ENCODE data around the gene SOX6.

Gene SOX6

DNA sequence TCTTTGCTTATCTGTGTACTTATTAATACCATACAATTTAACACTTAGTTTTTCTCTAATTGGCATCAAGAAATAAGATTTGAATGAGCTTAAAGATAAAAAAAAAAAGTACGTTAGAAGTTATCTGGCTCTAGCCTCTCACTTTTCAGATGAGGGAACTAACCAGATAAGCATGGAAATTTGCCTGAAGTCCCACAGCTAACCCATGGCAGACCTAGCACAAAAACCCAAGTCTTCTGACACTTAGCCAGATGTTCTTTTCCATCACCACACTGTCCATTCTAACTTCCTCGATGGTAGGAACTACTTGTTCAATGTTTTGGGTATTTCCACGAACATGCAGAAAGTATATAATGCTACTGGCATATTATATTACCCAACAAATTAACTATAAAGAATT, 7.4 kb upstream of the SOX6 start:
- DNase-seq: no peak

DNA sequence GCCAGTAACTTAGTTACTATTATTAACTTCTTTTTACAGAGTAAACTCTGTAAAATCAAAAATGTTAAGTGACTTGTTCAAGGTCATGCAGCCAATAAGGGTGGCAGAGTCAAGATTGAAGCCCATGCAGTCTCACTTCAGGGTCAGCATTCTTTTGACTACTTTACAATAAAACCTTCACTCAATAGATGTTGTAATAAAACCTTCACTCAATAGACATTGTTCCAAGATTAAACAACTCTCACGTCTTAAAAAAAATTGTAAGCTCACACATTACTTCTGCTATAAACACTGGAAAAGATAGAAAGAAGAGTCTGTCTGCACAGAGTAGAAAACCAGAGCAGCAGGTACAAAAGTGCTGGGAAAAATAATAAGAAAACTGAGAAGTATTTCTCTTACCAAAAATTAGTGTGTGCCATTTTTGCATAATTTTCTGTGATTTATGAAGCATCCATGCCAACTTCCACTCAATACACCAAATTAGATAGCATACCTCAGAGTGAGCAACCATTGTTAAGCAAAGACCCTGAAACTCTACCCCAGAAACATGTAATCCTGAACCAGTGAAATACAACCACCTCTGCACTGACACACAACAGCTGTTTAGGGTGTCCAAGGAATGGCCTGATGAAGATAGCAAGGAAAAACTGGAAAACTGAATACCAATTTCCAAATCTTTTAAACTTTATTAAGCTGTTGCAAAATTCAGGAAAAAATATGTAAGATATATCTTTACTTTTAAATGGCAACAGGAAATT, 4.9 kb upstream of the SOX6 start:
- no peak for DNase-seq

DNA sequence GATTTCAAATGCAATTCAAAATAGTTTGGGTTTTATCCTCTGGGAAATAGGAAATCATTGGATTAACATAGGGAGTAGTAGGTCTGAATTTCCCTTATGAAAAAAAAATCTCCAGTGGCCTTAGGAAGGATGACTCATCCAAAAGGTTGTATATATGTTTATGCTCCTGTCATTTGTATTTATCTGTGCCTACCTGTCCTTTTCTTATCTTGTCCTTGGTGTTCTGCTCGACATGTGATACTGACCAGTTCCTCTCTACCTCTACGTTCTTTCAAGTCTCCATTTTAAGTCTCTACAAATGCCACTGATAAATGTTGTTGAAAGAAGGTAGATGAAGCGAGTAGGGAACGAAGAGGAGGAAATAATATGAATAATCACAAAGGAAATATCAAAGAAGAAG, 3.0 kb upstream of the SOX6 start:
- DNase-seq: no peak

DNA sequence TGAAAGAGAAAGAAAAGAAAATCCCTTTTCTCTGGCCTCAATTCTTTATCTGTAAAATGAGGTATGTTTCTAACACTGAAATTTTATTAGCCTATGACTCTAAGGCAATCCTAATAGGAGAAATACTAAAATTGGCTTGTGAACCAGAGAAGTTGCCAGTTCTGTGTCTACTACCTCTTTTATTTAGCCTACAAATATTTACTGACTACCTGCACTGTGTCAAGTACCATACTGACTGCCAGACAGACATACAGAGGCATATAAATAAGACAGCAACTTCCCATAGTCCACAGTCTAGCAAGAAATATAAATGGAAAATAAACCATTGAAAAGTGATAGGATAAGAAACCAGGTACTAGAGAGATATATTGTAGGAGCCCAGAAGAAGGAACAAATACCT, 2.4 kb upstream of the SOX6 start:
- DNase-seq: no peak

DNA sequence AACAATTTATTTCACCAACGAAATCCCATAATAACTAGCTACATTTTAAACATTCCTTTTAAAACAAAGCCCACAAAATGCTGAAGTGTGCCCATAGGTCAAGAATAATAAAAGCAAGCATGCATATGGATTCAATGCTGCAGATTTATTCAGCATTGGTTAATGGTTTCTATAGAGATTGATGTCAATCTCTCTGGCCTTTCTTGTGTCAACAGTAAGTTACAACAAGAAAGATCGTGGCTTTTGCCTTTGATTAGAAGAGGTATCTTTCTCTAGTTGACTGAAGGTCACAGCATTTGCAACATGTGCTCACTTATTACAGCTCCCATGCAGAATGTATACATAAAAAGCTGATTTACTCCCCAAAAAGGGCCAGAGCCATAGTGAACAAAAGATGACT, 1.4 kb upstream of the SOX6 start:
- DNase-seq: no peak

DNA sequence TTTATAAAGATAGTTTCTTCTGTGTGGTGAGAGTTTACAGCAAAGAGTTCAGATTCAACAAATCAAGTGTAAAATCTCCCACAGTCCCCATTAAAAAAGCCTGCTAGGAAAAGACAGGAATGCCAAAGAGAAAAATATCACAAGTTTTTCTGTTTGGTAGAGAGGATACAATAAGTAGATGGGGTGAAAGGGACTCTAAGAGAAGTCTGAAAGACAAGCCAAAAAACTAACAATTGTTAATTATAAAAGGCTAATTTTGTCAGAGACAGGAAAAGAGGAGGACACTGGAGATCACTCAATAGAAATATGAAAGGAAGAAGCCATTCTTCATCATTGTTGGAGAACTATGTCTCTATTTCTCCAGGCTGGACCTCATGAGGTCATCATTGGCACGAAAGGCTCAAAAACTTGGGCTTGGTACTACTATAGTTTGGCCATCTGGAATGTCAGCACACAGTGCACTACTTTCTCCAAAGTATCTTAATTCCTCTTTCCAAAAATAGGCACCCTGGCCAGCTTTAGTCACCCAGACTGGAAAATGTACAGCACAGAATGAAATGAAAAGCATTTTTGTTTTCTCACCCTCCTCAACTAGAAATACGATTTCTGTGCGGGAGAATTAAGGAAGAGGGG, 531 bp upstream of the SOX6 start:
- DNase-seq: no peak

DNA sequence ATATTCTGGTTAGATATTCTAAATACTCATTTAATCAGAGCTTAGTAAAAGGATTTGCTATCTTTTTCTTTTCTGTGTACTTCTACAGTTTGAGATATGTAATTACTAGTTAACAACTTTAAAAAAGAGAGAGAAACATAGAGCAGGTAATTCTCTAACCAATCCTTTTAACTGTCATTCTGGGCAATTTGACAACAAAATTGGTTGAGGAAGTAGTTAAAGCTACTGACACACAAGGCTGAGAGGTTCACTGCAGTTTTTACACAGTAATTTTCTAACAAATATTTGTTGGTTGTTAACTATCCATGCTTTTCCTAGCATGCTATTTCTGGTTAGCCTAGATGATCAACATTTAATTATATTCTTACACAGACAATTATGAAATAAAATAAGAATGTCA, 3.6 kb downstream of the SOX6 start:
- no peak for DNase-seq

DNA sequence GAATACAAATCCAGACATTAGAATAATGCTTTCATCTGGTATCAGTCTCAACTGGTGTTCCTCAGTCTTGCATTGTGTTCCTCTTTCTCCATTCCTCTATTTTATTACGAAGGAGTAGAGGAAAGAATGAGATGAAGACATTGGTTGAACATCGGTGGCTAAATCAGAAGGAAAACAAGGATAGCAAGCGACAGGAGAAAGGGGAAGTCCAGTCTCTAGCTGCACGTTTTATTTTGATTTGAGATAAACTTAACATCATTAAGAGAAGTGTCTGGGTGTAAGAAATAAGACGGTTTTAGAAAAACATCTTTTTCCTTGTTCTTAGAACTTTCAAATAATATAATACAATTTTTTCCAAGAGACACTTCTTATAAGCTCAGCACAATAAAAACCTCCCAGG, 6.2 kb downstream of the SOX6 start:
- no peak for DNase-seq

DNA sequence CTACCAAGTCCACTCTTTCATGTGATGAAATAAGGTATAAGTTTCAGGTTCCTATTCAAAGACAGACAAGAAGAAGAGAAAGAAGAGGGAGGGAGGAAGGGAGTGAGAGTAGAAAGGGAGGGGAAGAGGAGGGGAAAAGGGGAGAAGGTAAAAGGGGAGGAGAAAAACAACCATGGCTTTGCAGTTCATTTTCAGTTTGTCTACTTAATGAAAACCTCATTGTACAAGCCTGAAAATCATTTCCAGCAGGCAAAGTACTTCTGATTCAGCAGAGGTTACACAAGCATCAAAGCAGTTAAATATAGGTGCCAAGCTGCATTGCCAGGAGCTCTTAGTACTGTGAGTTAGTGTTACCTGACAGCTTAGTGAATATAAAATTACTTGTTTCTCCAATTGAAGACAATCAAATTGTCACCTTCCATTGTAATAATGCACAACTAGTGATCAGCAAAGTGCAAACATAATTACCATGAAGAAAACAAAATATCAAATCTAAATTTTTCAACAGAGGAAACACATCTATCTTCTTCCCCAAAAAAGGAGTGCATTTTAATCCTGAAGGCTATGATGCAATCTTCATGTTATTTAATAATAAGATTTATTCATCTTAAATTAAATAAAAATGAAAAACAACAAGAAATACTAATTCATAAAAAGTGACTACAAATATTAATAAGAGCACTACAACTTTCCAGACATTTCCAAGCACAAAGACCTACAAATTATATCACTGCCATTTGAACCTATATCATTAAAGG, 8.2 kb downstream of the SOX6 start:
- no peak for DNase-seq

DNA sequence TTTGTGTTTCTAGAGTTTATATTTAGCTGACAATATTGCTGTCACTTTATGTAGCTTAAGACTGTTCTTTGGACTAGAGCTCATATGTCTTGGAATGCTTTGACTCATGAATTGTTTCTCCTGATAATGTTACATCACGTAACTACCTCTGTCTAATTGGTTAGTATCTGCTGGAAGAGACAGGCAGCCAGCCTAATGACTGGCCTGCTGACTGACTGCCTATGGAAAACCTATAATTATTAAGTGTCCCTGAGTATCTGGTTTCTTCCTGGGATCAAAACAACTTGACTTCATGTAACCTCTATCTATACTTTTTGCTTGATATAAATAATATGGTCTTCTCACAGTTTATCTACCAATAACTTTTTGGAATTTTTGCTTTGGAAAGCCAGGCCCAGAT, 9.4 kb downstream of the SOX6 start:
- no peak for DNase-seq

DNA sequence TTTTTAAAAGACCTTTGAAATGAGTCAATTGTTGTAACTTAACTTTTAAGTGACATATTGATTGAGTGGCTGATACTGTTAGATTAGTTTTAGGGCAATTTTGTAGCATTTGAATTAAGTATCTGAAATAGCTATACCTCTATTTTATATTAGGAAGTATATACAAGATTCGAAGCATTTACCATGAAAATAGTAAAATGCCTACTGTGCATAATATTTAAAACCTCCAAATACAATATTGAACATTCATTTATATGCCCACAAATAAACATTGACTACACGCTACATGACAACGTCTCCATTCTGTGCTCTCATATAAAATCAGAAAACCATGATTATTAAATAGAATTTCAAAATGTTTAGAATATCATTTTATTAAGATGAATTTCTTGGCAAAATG, 14.5 kb downstream of the SOX6 start:
- no peak for DNase-seq

DNA sequence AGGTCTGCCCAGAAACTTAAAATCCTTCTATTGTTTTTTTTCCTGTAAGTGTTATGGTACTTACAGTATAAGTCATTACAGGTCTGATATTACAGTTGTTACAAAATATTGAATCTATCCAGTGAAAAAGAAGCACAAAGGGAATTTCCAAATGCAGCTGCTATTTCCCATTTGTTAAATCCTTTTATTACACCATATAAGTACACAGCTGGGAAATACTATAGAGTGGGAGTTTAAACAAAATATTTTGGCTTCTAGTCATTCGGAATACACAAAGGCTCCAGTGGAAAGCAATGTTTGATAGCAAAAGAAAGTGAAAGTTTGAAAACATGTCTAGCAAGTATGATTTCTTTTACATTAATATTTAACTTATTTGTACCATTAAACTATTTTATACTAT, 18.0 kb downstream of the SOX6 start:
- no peak for DNase-seq

DNA sequence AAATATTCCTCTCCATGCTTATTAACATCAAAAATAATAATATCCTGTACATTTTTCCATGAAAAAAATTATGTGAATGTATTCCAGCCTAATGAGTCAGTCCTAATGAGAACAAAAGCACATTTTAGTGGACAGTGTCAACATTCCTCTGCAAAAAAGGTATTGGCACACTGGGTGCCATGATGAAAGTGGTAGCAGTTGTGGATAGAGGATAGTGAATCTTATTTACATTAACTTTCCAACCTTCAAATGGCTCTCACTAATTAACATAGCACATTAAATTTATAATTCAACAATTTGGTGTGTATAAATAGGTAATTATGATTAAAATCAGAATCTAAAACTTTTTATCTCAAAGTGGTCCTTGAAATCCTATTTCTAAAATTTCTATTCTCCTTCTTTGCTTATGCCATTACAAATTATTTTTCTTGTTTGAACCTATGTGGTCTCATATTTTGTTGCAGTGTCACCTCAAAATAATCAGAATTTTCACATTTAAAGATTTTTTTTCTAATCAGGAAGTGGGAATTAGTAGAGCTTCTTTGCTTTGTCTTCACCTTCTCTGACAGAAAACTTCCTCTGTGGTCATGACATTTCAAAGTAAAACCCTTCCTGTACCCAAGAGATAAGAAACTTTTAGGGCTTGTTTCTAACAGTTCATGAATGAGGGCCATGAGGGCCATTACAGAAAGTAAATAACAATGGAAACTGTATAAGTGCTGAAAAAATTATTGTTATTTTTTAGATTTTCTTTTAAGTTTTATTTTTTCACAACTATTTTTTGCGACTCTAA, 18.7 kb downstream of the SOX6 start:
- DNase-seq: no peak

DNA sequence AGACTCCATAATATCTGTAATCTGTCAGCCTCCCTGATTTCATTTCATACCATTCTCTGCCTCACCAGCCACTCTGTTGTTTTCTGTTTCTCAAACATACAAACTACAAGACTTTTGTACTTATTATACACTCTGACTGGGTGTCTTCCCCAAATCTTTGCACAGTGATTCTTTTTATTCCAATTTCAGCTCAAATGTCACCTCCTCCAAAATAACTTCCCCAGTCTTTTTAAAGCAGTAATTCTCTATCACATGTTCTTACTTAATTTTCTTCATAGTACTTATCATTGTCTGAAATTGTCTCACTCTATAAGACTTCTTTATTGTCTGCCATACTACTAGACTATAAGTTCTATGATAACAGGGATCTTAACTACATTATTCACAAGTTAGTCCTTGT, 19.6 kb downstream of the SOX6 start:
- no peak for DNase-seq

DNA sequence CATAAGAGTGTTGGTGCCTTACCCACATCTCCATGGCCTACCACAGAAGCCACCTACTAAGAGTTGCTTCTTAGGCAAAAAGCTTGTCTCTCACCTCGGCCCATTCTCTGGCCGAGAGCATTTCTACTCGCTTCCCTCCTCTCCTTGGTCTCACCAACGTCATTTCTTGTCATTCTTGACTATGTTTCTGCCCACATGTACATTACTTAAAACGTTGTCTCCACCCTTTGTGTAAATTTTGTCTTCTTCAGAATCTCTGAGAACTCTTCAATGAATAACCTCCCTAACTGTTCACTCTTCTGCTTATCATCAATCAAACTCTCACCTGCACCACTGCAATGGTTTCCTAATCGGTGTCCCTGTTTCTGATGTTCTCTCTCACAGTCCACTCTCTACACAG, 20.1 kb downstream of the SOX6 start:
- no peak for DNase-seq

DNA sequence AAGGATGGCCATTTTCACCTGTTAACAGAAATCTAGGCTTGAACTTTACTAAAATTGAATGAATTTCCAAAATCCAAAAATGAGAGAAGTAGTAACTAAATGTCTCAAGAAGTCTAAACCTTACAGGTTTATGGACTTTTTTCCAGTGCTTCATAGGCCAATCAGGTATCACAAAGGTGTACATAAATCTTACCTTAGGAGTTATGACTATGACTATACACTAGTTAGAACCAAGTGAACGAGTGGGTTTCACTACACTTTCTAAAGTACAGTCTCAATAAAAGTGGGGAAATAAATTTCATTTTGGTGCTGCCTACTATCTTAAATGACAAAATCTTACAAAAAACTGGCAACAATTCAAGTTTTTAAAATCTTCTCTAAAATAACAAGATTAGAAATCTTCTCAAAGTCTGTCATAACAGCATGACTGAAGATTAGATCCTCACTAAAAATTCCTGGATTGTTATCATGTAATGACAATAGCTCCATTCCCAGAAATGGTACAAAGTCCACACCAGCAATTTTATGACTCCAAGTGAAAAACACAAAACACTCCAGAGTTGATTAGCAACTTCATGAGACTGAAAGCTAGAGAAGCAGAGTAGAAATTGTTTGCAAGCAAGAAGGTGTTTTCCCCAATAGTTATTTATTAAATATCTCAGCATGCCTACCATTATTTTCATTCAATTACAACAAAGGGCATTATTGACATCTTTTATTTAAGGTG, 20.9 kb downstream of the SOX6 start:
- no peak for DNase-seq

DNA sequence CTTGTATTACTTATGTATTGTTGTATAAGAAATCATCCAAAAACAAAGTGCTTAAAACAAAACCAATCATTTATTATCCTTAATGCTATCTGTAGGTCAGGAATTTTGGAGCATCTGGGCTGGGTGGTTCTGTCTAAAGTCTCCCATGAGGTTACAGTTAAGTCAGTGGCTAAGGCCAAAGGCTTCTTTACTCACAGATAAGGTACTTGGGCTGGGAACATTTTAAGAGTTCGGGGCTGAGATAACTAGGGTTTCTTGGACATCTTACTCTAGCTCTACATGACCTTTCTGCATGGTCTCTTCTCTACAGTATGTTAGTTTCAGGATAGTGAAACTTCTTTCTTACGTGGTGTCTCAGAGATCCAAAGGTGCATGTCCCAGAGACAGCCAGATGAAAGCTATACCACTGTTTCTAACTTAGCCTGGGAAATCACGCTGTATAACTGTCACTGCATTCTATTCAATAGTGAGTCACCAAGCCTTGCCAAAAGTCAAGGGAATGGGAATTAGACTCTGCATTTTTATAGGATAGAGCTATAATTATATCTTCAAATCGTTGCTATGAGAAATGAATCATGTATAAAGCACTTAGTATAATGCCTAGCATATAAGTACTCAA, 29.6 kb downstream of the SOX6 start:
- no peak for DNase-seq

DNA sequence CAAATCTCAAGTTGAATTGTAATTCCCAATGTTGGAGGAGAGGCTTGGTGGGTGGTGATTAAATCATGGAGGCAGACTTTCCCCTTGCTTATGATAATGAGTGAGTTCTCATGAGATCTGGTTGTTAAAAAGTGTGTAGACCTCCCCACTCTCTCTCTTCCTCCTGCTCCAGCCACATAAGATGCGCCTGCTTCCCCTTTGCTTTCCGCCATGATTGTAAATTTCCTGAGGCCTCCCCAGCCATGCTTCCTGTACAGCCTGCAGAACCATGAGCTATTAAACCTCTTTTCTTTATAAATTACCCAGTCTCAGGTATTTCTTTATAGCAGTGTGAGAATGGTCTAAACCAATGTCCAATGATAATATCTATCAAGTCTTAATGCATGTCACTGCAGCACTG, 34.2 kb downstream of the SOX6 start:
- no peak for DNase-seq

DNA sequence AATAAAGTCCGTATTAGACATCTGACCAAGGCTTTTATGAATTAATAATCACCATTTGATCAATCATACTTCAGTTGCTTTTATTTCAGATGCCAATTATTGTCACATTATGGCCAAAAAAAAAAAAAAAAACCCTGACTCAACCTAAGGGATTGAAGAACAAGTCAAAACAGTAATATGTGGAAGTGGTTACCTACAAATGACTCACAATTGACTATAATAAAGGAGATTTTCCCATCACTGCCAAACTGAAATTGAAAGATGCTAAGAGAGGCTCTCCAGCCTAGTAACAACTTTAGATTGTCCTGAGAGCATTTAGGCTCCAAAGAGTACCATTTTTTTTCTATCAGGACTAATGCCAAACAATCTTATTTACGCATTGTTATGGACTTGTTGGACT, 35.2 kb downstream of the SOX6 start:
- DNase-seq: no peak

DNA sequence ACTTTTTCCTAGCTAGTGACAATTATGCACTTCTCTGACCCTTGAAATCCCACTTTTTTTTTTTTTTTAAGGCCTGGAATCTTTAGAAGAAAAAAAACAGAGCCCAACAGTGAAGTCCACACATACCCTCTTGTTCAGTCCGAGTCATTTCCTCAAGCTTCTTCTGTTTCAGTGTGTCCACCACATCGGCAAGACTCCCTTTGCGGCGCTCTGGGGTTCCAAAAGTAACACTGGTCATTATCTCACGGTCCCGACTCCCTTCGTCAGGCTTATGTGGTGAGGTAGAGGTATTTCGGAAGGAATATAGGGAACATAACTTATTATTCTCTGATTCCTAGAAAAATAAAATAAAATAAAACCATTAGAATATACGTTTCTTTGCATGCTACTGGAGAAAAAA, 38.0 kb downstream of the SOX6 start:
- no peak for DNase-seq

DNA sequence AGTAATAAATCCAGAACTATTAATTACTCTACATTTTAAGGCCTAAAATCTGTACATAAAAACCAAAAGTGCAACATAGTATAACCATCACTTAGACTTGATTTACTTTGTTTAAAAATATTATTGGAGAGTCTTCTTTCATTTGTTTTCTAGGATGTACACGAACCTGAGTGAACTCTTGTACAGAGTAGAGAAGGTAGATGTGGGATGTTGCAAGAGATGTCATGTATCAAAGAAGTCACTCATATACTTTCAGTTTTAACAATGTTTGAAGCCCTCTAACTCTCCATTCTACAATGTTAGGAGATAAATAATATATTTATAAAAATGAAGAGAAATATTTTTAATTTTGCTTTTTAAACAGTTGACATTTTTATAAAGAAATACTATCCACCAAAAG, 38.6 kb downstream of the SOX6 start:
- no peak for DNase-seq

DNA sequence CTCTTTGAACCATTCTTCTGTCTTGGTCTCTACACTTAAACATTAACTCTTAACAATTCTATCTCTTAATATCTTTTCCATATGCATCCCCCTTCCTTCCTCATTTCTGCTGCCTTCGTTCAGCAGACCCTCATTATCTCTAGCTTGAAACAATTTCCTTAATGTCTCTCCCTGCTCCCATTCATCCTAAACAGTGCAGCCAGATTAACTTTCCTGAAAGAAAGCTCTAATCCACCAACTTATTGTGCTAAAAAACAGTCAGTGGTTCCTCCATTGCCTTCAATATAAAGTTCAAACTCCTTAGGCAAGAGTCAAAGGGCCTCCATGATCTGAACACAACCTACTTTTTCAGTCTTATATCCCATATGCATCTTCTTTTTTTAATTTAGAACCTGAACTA, 42.5 kb downstream of the SOX6 start:
- DNase-seq: no peak
